PFSK-1 (cell line): ENCODE measurements around the gene PDE4B.

Experiments used
- FOXP2 ChIP-seq: optimal IDR thresholded peaks from 2 replicates; pipeline ENCODE3; 2011; ENCODE audit warnings: borderline replicate concordance, control low read depth, inconsistent platforms; ENCODE audit not compliant: insufficient read depth; ENCODE audit errors: extremely low read length, extremely low read depth
- POLR2AphosphoS5 ChIP-seq: IDR thresholded peaks from 2 replicates; pipeline ENCODE4 v1.6.1; 2012; ENCODE audit warnings: low read depth, mild to moderate bottlenecking, control low read depth, low read length, moderate library complexity
- REST ChIP-seq, 2 experiments: IDR thresholded peaks; 2 replicates each; pipeline versions ENCODE4 v1.6.1 to v1.8.0; 2011 to 2012; ENCODE audit warnings: low read depth in 2 of 2, low read length in 2 of 2, control low read depth in 1 of 2, inconsistent platforms in 1 of 2, mild to moderate bottlenecking in 1 of 2, moderate library complexity in 1 of 2; ENCODE audit not compliant: insufficient read depth in 1 of 2
- SIN3A ChIP-seq: IDR thresholded peaks from 2 replicates; pipeline ENCODE4 v1.6.1; 2012; ENCODE audit warnings: mild to moderate bottlenecking, low read length, moderate library complexity, borderline replicate concordance; ENCODE audit not compliant: insufficient read depth
- TAF1 ChIP-seq: IDR thresholded peaks from 2 replicates; pipeline ENCODE4 v1.6.1; 2012; ENCODE audit warnings: low read length, control low read depth, borderline replicate concordance; ENCODE audit not compliant: insufficient read depth

The PDE4B gene

GRCh38 chr1:66197120-66197519 lies 404.4 kb downstream of the PDE4B start:
- TF ChIP-seq SIN3A (no peak), POLR2AphosphoS5 (no peak), REST (IDR thresholded peaks at IDR 0.05; ENCODE audit: insufficient read depth in 1 of 2, low read depth in 2 of 2, low read length in 2 of 2) (no peak), FOXP2 (no peak), TAF1 (no peak)

GRCh38 chr1:66197785-66198184 lies 405.1 kb downstream of the PDE4B start:
- TF ChIP-seq SIN3A (no peak), POLR2AphosphoS5 (no peak), TAF1 (no peak), REST (IDR thresholded peaks at IDR 0.05; ENCODE audit: insufficient read depth in 1 of 2, low read depth in 2 of 2, low read length in 2 of 2) (no peak), FOXP2 (no peak)

GRCh38 chr1:66206563-66207144 lies 414.0 kb downstream of the PDE4B start:
- TF ChIP-seq FOXP2 = no peak
- no peak for TF ChIP-seq POLR2AphosphoS5
- no peak for TF ChIP-seq REST (IDR thresholded peaks at IDR 0.05; ENCODE audit: insufficient read depth in 1 of 2, low read depth in 2 of 2, low read length in 2 of 2)
- TF ChIP-seq TAF1 = no peak
- TF ChIP-seq SIN3A = no peak

GRCh38 chr1:66207484-66207883 lies 414.8 kb downstream of the PDE4B start:
- TF ChIP-seq POLR2AphosphoS5 (no peak), SIN3A (no peak), TAF1 (no peak), REST (IDR thresholded peaks at IDR 0.05; ENCODE audit: insufficient read depth in 1 of 2, low read depth in 2 of 2, low read length in 2 of 2) (no peak), FOXP2 (no peak)

GRCh38 chr1:66208632-66209031 lies 415.9 kb downstream of the PDE4B start:
- TF ChIP-seq POLR2AphosphoS5 (no peak), FOXP2 (no peak), SIN3A (no peak), REST (IDR thresholded peaks at IDR 0.05; ENCODE audit: insufficient read depth in 1 of 2, low read depth in 2 of 2, low read length in 2 of 2) (no peak), TAF1 (no peak)
